NCI-H1694 (cell line): ENCODE measurements around the gene MEAK7.
A peak's percentile ranks its signal among the peaks of the same experiment; 100 is the strongest.

ENCODE experiments used
- DNase-seq: peaks from one replicate; lab custom pipeline; 2025; lab: John Stamatoyannopoulos, UW

The MEAK7 gene

DNA sequence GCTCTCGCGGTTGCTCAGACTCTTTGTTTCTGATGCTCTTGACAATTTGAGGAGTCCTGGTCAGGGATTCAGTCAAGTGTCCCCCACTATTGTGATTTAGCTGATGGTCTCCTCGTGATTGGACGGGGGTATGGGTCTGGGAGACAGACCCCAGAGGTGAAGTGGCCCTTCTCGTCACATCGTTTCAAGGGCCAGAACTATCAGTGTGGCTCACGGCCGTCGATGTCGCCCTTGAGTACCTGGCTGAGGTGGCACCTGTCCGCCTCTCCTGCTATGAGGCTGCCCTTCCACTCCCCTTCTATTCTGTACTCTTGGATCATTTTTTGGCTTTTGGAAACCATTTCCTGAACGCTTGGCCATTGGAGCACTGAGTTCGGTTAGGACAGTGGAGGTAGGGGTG is 7.4 kb upstream of the MEAK7 start:
- no peak for DNase-seq

DNA sequence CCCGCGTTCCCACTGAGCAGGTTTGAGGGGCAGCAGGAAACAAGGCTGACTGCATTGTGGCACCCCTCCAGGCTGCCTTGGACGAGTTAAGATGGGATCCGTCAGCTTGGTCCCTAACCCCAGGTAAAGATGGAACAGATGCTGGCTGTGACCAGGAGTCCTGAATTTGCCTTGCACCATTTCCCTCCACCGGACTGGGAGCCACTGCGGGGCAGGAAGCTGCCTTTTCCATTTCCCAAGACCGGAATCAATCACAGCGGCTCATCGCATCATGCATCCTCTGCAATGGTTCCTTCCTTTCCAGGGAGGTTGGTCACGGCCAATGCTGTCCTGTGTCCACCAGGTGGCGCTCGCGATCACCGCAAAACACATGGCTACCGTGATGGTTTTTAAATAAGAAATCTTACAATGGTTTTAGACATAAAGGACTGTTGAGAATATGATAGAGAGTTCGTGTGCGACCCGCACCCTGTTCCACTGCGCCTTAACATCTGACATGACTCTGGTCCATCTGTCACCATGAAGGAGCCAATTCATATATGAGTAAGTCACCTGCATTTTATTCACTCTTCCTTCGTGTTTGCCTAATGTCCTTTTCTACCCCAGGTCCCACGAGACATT is 6.8 kb upstream of the MEAK7 start:
- DNase-seq: peak; percentile 81

DNA sequence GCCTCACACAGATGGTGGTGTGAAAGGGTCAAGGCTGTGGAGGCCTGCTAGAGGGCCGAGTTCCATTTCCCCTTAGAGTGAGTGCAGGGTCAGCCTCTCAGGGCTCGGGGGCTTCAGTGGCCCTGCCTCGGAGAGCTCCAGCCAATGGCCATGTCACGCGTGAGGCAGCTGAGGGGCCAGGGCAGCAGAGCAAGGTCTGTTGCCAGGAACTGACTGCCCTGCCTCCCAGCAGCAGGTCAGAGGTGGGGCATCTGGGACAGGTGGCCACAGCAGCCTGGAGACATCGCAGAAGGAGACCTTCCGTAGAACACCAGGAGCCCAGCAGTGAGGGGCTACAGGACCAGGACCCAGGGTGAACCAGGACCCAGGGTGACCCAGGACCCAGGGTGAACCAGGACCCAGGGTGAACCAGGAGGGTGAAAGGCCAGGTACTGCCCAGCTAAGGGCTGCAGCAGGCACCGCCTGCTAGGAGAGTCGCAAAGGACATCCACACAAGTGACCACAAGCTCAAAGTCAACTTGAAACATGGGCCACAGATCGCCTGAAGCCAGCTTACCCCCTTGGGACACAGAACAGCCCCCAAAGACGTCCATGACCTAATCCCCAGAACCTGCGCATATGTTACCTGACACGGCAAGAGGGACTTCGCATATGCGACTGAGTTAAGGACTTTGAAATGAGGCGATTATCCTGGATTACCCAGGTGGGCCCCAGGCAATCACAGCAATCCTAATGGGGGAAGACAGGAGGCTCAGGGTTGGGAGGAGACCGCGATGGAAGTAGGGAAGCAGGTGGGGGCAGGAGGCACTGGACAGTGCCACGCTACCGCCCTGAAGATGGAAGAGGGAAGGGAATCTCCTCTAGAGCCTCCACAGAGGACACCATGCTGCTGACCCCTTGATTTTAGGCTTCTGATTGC is 4.8 kb upstream of the MEAK7 start:
- no peak for DNase-seq

DNA sequence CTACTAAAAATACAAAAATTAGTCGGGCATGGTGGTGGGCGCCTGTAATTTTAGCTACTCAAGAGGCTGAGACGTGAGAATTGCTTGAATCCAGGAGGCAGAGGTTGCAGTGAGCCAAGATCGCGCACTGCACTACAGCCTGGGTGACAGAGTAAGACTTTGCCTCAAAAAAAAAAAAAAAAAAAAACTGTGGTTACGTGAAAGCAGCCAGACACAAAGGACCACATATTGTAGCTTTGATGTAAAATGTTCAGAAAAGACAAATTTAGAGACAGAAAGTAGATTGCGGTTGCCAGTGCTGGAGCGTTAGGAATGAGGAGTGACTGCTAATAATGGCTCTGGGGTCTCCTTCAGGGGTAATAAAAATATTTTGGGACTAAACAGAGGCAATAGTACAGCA is 4.0 kb upstream of the MEAK7 start:
- DNase-seq: no peak

DNA sequence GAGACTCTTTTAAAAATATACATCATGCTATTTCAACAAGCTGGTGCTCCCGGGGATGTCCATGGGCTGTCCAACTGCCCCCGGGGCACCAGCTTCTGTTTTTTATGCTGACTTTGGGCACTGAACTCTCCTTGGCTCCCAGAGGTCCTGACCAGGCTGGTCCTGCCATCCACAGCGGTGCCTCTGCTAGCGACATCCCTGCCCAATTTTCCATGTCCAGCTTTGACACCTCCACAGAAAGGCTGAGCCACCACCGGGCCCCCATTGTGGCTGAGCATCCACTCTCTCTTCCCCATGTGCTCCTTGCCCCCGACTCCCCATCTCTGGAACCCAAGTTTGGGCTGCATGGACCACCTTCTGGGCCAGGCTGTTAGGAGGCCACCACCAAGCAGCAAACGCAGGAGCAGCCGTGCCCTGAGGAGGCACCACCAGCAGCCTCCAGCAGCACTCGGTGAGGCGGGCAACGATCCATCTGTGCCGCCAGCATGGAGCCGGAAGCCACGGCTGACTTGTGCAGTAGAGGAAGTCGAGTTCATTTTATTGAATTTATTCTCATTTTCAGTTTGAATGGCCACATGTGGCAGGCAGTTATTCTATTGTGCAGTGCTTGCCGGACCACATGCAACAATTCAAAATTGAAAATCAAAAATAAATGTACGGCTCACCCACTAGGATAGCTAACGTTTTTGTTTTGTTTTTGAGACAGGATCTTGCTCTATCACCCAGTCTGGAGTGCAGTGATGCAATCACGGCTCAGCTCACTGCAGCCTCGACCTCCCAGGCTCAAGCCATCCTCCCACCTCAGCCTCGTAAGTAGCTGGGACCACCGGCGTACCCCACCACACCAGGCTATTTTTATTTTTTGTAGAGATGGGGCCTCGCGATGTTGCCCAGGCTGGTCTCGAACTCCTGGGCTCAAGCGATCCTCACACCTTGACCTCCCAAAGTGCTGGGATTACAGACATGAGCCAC is 2.8 kb upstream of the MEAK7 start:
- DNase-seq: peak; percentile 26

DNA sequence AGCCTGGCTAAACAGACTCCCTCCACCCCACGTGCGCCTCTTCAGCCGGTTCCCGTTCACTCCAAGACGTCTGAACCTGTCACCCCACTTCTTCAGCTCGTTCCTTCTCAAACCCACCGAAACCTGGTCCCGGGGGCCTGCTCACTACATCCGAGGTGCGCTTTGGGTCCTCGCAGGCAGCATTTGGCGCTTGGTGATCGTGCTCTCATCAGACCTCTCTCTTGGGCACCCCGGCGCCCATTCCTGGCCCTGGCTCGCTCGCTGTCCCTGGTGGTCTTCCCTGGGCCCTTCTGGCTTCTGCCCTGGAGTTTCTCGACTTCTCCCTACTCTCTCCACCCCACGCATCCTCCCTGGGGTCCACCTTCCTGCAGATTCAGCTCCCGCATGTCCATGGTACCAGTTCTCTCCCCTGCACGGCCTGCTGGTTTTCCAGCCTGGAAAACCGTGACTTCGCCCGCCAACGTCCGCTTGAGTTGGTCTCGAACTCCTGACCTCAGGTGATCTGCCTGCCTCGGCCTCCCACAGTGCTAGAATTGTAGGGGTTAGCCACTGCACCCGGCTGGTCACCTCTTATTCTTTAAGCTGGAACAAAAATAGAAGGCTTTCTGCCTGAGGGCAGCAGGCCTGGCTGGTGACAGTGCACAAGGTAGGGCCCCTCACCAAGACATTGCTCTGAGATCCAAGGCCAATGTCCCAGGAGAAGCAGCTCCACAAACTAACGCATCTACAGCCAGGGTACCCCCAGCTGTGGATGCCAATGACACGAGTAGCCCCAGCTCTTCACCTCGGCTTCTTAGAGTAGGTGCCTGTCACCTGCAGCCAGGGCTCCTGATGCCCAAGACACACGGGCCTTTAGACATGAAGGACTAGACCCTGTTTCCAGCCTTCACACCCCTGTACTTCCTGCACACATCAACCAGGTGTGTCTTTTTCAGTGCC is 1.1 kb upstream of the MEAK7 start:
- no peak for DNase-seq

DNA sequence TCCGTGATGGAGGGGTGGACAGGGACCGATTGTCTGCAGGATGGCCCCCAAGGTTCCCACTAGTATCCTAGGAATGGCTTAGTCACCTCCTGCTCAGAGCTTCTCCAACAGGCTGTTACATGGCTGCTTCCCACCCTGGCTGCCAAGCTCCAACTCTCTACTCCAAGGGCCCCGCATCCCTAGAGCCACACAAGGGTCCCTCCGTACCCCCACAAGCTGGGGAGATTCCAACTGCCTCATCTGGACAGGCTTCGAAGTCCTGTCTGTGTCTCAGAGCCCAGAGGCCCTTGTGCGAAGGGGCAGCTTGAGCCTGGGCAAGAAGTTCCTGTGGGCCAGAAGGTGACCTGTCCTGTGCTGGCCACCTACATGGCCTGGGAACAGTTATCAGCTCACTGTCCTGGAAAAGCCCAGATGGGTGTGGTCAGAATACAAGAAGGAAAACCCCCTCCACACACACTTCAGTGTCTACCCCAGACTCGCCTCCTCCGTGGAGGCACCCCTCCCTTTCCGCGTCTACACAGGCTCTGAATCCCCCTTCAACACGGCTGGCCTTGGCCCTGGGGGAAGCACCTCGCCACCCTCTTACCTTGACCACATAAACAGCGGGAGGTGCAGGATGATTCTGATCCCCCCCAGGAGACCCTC is 586 bp downstream of the MEAK7 start:
- DNase-seq: no peak

DNA sequence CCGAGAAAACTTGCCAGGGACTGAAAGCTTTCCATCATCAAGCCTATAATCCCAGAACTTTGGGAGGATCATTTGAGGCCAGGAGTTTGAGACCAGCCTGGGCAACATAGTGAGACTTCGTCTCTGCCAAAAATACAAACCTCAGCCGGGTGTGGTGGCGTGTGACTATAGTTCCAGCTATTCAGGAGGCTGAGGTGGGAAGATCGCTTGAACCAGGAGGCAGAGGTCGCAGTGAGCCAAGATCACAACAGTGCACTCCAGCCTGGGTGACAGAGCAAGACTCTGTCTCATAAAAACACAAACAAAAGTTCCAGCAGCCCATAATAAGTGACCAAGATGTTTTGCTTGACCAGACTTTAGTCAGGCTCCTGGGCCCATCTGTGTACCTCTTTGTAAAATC is 1.9 kb downstream of the MEAK7 start:
- no peak for DNase-seq

DNA sequence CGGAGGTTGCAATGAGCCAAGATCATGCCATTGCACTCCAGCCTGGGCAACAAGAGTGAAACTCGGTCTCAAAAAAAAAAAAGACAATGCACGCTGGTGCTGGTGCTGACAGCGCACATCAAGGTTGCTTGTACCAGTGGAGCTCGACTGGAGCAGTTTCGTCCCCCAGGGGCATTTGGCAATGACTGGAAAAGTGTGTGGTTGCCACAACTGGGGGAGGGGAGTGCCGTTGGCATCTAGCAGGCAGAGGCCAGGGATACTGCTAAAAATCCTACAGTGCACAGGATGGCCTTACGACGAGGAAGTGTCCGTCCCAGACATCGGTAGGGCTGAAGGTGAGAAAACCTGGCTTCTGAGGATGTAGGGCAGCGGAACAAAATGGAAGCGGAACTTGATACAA is 2.4 kb downstream of the MEAK7 start:
- DNase-seq: no peak

DNA sequence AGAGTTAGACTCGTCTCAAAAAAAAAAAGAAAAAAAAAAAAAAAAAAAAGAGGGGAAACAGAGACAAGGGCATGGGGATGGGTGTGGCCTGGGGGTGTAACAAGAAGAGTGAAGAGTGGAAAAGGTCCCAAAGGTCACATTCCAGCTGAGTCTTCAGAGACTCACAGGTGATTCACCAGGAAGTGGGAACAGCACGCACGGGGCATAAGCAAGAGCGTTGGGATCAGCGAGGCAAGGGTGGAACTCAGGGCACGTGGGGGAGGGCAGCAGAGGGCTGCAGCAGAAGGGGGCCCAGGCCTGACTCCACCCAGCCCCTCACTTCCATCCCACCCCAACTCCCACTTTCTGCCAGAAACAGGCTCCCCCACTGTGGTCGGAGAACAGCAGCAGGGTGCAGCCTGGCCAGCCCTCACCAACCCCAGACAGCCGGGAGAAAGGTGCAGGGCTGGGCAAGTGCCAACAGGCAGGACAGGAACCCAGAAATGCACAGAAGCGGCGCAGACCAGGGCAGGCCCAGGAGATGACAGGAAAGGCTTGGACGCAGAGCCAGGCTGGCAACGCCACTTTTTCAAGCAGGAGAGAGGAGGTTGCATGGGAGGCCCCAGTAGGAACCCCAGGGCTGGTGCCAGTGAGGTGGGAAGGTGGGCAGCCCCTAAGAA is 3.3 kb downstream of the MEAK7 start:
- no peak for DNase-seq

DNA sequence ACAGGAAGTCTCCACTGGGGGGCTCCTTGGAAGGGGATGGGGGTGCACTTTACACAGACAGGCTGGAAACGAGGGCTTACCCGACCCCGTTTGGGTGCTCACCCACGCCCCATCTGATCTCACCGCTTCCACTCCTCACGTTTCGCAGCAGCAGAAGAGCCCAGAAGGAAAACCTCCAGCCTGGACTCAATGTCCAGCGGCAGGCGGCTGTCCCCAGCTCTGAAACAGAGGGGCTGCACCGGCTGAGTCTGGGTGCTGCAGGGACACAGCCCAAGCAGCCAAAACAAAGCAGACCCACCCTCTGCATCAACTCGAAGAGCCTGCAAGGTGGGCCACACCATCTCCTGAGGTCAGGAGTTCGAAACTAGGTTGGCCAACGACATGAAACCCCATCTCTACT is 3.9 kb downstream of the MEAK7 start:
- DNase-seq: no peak

DNA sequence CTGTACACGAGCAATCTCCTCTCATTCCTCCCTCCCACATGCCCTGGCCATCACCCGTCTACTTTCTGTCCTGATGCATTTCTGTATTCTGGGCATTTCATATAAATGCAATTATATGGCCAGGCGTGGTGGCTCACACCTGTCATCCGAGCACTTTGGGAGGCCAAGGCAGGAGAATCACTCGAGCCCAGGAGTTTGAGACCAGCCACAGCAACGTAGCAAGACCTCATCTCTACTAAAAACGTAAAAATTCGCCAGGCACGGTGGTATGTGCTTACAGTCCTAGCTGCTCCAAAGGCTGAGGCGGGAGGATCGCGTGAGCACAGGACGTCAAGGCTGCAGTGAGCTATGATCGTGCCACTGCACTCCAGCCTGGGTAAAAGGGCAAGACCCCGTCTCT is 4.8 kb downstream of the MEAK7 start:
- DNase-seq: no peak

DNA sequence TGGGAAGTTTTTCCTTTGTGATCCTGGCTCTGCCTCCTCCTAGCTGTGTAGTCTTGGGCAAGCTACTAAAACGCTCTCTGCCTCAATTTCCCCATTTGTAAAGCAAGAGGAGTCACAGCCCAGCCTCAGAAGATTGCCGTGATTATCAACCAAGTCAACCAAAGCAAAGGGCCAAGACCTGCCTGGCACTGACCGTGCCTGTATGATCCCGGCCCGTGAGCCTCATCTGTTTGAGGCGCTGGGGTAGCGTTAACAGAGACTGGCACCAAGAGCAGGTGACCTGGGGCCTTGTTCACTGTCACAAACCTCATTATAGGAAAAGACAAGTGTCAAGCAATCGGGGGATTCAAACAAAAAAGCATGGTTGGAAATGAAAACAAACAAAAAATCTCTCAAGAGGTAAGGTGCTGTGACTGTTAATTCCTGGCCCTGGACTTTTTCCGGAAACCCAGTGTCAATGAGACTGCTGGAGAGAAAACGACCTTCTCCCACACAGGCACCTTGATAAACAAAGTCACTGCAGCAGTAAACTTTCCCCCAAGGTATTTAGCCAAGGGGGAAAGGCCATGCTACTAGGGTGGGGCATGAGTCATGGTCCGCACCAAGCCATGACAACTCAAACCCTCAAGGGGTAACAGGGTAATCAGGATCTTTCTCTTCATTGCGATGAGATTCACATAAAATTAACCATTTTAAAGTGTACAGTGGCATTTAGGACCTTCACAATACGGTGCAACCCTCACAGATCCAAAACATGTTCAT is 5.4 kb downstream of the MEAK7 start:
- no peak for DNase-seq

DNA sequence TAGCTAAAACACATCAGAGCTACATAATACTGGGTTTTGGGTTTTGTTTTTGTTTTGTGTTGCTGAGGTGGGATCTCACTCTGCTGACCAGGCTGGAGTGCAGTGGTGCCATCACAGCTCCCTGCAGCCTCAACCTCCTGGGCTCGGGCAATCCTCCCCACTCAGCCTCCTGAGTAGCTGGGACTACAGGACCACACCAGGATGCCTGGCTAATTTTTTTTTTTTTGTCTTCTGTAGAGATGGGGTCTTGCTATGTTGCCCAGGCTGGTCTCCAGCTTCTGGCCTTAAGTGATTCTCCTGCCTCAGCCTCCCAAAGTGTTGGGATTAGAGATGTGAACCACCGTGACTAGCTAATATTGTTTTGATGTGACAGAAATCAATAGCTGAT is 6.2 kb downstream of the MEAK7 start:
- DNase-seq: no peak

DNA sequence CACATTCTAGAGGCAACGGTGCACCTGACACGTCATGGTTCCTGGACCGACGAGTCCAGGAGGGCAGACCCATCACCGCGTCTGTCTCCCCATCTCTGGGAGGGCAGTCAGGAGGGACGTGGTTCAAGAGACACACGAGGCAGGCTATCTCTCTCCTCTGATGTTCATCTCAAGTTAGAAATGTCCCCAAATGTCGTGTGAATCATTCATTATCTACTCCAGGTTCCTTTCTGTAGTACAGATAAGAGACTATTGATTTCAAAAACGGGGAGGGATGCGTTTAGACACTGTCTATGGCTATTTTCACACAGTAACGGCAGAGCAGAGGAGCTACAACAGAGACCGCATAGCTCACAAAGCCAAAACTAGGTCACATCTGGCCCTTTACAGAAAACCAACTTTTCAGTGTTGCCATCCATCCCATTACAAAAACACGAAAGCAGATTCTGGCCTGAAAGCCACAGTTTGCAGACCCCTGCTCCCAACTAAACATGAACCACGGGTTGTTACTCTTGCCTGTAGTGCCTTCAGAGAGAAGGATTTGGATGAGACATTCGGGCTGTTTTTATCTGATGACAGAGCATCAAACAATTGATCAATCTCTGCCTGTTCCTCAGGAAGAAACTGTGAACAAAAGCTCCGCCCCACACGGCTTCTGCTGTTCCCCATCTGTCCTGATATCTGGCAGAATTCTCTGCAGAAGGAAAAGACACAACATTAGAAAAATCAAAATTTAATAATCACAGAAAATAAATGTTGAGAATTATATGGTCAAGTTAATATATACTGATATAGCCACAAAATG is 6.8 kb downstream of the MEAK7 start:
- no peak for DNase-seq

DNA sequence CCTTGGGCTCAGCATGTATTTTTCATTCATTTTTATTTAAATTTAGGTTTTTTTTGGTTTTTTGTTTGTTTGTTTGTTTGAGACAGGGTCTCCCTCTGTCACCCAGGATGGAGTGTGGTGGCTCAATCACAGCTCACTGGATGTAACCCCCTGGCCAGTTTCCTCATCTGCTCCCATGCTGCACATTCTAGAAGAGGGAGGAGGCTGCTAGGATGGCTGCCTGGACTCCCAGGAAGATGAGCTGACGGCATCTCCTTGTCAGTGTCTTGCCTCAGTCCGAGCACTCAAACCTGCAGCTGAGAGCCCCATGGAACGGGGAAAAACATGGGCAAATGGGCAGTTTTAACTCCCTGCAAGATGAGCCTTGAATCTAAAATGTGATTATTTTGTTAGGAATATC is 7.5 kb downstream of the MEAK7 start:
- DNase-seq: no peak

DNA sequence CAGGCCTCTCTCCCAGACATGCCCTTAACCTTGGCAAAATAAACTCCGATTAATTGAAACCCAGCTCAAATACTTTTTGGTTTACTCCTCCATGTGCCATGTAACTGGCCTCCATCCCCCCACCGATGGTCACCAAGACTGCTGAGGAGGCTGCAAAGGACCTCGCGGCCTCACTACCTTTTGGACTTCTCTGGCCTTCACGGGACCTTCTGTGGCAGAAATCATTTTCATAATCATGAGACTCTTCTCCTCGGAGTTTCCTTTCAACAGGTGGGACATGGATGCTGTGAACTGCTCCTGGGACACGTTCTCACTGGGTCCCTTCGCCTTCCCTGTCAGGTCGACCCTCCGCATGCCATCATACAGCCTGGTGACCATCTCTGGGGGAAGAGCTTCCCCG is 9.0 kb downstream of the MEAK7 start:
- no peak for DNase-seq

DNA sequence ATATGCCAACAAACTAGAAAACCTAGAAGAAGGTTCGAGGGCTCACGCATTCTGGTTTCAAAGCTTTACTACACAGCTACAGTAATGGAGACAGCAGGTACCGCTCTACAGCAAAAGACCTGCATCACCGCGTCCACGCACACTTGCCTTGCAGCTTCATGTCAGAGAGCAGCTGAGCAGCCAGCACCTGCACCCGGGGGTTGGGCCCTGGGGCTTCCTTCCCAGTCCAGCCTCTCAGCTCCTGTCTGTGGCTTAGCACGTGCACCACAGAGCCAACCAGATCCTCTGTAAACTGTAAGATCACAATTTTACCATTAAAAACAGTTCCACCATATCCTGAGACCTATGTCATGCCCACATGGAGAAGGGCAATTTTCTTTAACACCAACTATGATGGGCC is 15.3 kb downstream of the MEAK7 start:
- no peak for DNase-seq

DNA sequence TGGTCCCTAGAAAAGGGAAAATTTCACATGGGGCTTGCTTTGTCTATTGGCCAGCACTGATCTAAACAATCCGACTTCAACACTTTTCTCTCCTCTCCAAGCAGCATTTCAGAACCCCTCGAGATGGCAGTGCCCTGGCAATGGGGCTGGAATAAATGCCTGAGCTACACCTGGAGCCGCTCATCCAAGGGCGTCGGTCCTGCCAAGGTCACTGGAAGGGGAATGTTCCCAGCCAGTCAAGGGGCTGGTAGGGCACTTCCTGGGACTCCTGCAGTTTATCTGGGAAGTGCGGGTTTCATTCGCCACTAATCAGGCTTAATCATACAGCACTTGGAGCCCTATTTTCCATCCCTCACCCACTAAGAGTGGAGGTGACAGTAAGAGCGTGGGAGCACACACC is 17.1 kb downstream of the MEAK7 start:
- DNase-seq: no peak
